ENCODE data around the gene ZNF326.

DNA sequence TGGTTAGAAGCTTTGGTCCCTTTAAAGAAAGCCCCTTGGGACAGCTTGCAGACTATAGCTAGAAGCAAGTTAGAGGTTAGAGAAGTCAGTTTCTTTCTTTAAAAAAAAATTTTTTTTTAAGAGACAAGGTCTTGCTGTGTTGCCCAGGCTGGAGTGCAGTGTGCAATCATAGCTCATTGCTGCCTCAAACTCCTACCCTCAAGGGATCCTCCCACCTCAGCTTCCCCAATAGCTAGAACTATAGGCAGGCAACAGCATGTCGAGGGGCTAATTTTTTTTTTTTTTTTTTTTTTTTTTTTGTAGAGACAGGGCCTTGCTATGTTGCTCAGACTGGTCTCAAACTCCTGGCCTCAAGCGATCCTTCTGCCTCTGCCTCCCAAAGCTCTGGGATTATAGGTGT is 44.2 kb upstream of the ZNF326 start:
- no peak for TF ChIP-seq CTCF (IDR thresholded peaks at IDR 0.05)
- no peak for TF ChIP-seq POLR2A (IDR thresholded peaks at IDR 0.05)
